GM19351 (cell line): ENCODE data around the gene PCDH18.

Experiments used
- ATAC-seq: cut with Tn5 transposase; IDR thresholded peaks from one replicate; pipeline ENCODE4 v1.9.1; 2021; ENCODE audit warnings: mild to moderate bottlenecking, moderate library complexity; ENCODE audit not compliant: unreplicated experiment

Gene PCDH18

DNA sequence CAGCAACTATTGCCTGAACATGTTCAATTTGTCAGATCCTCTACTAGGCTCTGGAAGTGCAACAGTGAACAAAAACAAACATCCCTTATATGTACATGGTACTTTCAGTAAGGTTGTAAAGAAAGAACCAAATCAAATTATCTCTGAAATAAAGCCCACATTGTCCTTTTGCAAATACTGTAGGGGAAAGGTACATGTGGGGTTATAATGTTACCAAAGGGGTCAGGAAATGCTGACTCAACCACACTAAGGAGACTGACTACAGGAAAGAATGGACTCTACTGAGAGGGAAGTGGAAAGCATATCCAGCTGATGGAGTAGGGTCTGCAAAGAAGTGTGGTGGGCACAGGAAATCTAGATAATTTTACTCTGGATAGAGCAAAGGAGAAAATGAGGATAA lies 61.5 kb downstream of the PCDH18 start:
- ATAC-seq = no peak
